Keratinocyte (primary cell): ENCODE results near the gene OR7A5. TPM values are rescaled to one million over a fixed set of nuclear protein-coding genes. Genes with fewer than 3 reads are reported as not detected.

ENCODE experiments used
- DNase-seq: peaks from one replicate; pipeline ENCODE4 v3.0.0-alpha.2; 2011; ENCODE audit warnings: low read depth, missing footprints, low spot score
- FAIRE-seq: peaks from 2 replicates; lab custom pipeline; 2011; peaks lifted over from hg19 to GRCh38; lab: Jason Lieb, UNC
- H2AFZ ChIP-seq: 2 replicates; pipeline ENCODE4 v1.6.0; 2012; ENCODE audit warnings: low read length, control low read depth, inconsistent platforms; ENCODE audit not compliant: control insufficient read depth
- H3K27ac ChIP-seq: 2 replicates; pipeline ENCODE4 v1.5.1; 2011; ENCODE audit warnings: low read length; ENCODE audit not compliant: control insufficient read depth, insufficient read depth
- H3K27me3 ChIP-seq: 3 replicates; pipeline ENCODE4 v1.6.0; 2011; ENCODE audit warnings: low read length; ENCODE audit not compliant: control insufficient read depth, insufficient read depth; ENCODE audit errors: extremely low read depth
- H3K36me3 ChIP-seq, 2 experiments: 2 replicates in 1 of 2; 3 replicates in 1 of 2; pipeline ENCODE4 v1.5.1; 2011; ENCODE audit warnings: low read length in 2 of 2, mild to moderate bottlenecking in 1 of 2; ENCODE audit not compliant: control insufficient read depth in 2 of 2, insufficient read depth in 2 of 2; ENCODE audit errors: extremely low read depth in 1 of 2
- H3K4me1 ChIP-seq: 3 replicates; pipeline ENCODE4 v1.5.1; 2011; ENCODE audit warnings: low read length; ENCODE audit not compliant: control insufficient read depth, insufficient read depth; ENCODE audit errors: extremely low read depth
- H3K4me2 ChIP-seq: 3 replicates; pipeline ENCODE4 v1.6.0; 2011; ENCODE audit warnings: low read depth, low read length; ENCODE audit not compliant: control insufficient read depth, insufficient read depth; ENCODE audit errors: extremely low read depth
- H3K4me3 ChIP-seq, 3 experiments: fragments of 200-600 bp in 1 of 3; sonication (generic) in 1 of 3; 2 replicates in 2 of 3; 3 replicates in 1 of 3; pipeline ENCODE4 v1.5.1; 2011 to 2016; ENCODE audit warnings: low read length in 3 of 3, mild to moderate bottlenecking in 3 of 3, control low read depth in 2 of 3, inconsistent platforms in 1 of 3, low read depth in 1 of 3, mixed read lengths in 1 of 3, mixed run types in 1 of 3, moderate library complexity in 1 of 3; ENCODE audit not compliant: control insufficient read depth in 2 of 3, insufficient read depth in 2 of 3; ENCODE audit errors: extremely low read depth in 1 of 3
- H3K79me2 ChIP-seq: 2 replicates; pipeline ENCODE4 v1.6.0; 2012; ENCODE audit warnings: low read length; ENCODE audit not compliant: control insufficient read depth, insufficient read depth
- H3K9ac ChIP-seq: 3 replicates; pipeline ENCODE4 v1.6.0; 2011; ENCODE audit warnings: low read length; ENCODE audit not compliant: control insufficient read depth, insufficient read depth; ENCODE audit errors: extremely low read depth
- H3K9me1 ChIP-seq: 3 replicates; pipeline ENCODE4 v1.6.0; 2011; ENCODE audit warnings: low read length; ENCODE audit not compliant: control insufficient read depth, insufficient read depth; ENCODE audit errors: extremely low read depth
- H3K9me3 ChIP-seq: 2 replicates; pipeline ENCODE4 v1.5.1; 2012; ENCODE audit warnings: low read depth, low read length; ENCODE audit not compliant: control insufficient read depth
- H4K20me1 ChIP-seq: 3 replicates; pipeline ENCODE4 v1.6.0; 2011; ENCODE audit warnings: low read length; ENCODE audit not compliant: control insufficient read depth, insufficient read depth; ENCODE audit errors: extremely low read depth
- EZH2 ChIP-seq: IDR thresholded peaks from one replicate; pipeline ENCODE4 v1.6.1; 2012; ENCODE audit warnings: inconsistent platforms, mild to moderate bottlenecking, low read length, moderate library complexity
- dilution Hi-C: fragments of 300-500 bp; cut with MboI; formaldehyde crosslinking; loops from one replicate; pipeline ENCODE4 v1.7.0; 2020; ENCODE audit warnings: low sequenced_read_pairs; ENCODE audit not compliant: extremely low pct_ligation_motif_present
- polyA plus RNA-seq, 5 experiments: library from polyadenylated mRNA; depleted of rRNA in 3 of 5; stranded (reverse) in 3 of 5; stranded (forward) in 1 of 5; unstranded in 1 of 5; fragments of >200 nt; gene quantifications; 1 replicate in 1 of 5; 2 replicates in 3 of 5; 3 replicates in 1 of 5; pipeline versions ENCODE4 v1.2.1 to v1.2.3, GENCODE V29; 2011 to 2012; ENCODE audit warnings: missing spikeins in 2 of 5, low read depth in 1 of 5, low replicate concordance in 1 of 5
- TF ChIP-seq, protein P1 (sequence below), 3 experiments: IDR thresholded peaks in 1 of 3; conservative IDR thresholded peaks in 1 of 3; optimal IDR thresholded peaks in 1 of 3; 2 replicates in 2 of 3; 3 replicates in 1 of 3; pipeline versions ENCODE3 to v1.5.1; 2011; ENCODE audit warnings: low read length in 3 of 3, mild to moderate bottlenecking in 3 of 3, moderate library complexity in 2 of 3, control low read depth in 1 of 3, inconsistent platforms in 1 of 3; ENCODE audit not compliant: insufficient read depth in 2 of 3; ENCODE audit errors: extremely low read depth in 1 of 3

Gene OR7A5
- polyA plus RNA-seq, 1 donor (not counting 4 experiments of a cell fraction or from before 2014, with no cell fraction given): 0.01 TPM

DNA sequence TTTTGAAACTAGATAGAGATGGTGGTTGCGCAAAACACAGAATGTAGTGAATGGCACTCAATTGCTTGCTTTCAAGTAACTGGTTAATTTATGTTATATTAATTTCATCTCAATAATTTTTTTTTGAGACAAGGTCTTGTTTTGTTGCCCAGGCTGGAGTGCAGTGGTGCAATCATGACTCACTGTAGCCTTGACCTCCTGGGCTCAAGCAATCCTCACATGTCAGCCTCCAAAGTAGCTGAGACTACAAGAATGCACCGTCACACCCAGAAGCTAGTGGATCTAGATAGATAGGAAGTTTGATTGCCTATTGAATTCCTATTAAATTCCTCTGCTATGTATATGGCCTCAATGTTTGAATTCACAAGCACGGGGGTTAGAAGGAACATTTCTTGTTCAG is 30.2 kb downstream of the OR7A5 start:
- dilution Hi-C loops: no loop called here

GRCh38 chr19:14798760-14799159 is 36.2 kb downstream of the OR7A5 start:
- Histone ChIP-seq H3K4me1 (no peaks in the 10 kb centered on the region), H3K4me2 (no peak overlapping the region), H4K20me1 (no peaks in the 10 kb centered on the region), H3K27me3 (no peaks in the 10 kb centered on the region), H3K9me3 (no peaks in the 10 kb centered on the region), H3K27ac (no peak overlapping the region), H3K79me2 (no peaks in the 10 kb centered on the region), H3K36me3 (no peaks in the 10 kb centered on the region), H3K9me1 (no peaks in the 10 kb centered on the region), H3K4me3 (no peak overlapping the region), H2AFZ (no peak overlapping the region), H3K9ac (no peak overlapping the region)
- dilution Hi-C loops: no loop called here
- FAIRE-seq: no peak
- TF ChIP-seq, protein P1, sequence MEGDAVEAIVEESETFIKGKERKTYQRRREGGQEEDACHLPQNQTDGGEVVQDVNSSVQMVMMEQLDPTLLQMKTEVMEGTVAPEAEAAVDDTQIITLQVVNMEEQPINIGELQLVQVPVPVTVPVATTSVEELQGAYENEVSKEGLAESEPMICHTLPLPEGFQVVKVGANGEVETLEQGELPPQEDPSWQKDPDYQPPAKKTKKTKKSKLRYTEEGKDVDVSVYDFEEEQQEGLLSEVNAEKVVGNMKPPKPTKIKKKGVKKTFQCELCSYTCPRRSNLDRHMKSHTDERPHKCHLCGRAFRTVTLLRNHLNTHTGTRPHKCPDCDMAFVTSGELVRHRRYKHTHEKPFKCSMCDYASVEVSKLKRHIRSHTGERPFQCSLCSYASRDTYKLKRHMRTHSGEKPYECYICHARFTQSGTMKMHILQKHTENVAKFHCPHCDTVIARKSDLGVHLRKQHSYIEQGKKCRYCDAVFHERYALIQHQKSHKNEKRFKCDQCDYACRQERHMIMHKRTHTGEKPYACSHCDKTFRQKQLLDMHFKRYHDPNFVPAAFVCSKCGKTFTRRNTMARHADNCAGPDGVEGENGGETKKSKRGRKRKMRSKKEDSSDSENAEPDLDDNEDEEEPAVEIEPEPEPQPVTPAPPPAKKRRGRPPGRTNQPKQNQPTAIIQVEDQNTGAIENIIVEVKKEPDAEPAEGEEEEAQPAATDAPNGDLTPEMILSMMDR (optimal IDR thresholded peaks at IDR 0.05 in 1 of 3, IDR thresholded peaks at IDR 0.05 in 1 of 3, conservative IDR thresholded peaks at IDR 0.05 in 1 of 3; ENCODE audit: extremely low read depth in 1 of 3, insufficient read depth in 2 of 3, low read length in 3 of 3): no peak
- TF ChIP-seq EZH2: no peak
- no peak for DNase-seq

More for the DNA sequence above, 30.2 kb downstream of the OR7A5 start:
- Histone ChIP-seq H2AFZ (no peak overlapping the region), H3K9me3 (no peaks in the 10 kb centered on the region), H3K4me3 (no peak overlapping the region), H3K4me2 (no peak overlapping the region), H3K27me3 (no peaks in the 10 kb centered on the region), H3K79me2 (no peaks in the 10 kb centered on the region), H3K36me3 (no peaks in the 10 kb centered on the region), H3K27ac (no peak overlapping the region), H4K20me1 (no peaks in the 10 kb centered on the region), H3K9me1 (no peaks in the 10 kb centered on the region), H3K9ac (no peak overlapping the region), H3K4me1 (no peaks in the 10 kb centered on the region)
- no peak for DNase-seq
- FAIRE-seq: no peak
- TF ChIP-seq, protein P1 (optimal IDR thresholded peaks at IDR 0.05 in 1 of 3, IDR thresholded peaks at IDR 0.05 in 1 of 3, conservative IDR thresholded peaks at IDR 0.05 in 1 of 3; ENCODE audit: extremely low read depth in 1 of 3, insufficient read depth in 2 of 3, low read length in 3 of 3): no peak
- no peak for TF ChIP-seq EZH2
